Stimulated activated naive B cell treated with anti-CD40 and anti-IgM and Interleukin-4, amounts not matched to agents 10 μg/mL and 1 μg/mL and 100 μg/mL, for 72 hours (primary cell): ENCODE results near the gene RFX3.

ENCODE experiments used
- ATAC-seq, 2 donors: fragments of 150-1000 bp; cut with Tn5 transposase; replicated peaks; 2 replicates each; pipeline ENCODE4 v1.10.0; 2021; ENCODE audit warnings: moderate library complexity in 1 of 2
- DNase-seq: peaks from one replicate; pipeline ENCODE4 v3.0.0; 2021
- H3K27ac Mint-ChIP-seq: one replicate; pipeline ENCODE4 v1.8.0; 2022; ENCODE audit warnings: mild to moderate bottlenecking, mixed read lengths
- H3K27me3 Mint-ChIP-seq, 2 donors: one replicate each; pipeline ENCODE4 v1.8.0; 2022; ENCODE audit warnings: mixed read lengths in 2 of 2
- H3K36me3 Mint-ChIP-seq, 2 donors: one replicate each; pipeline ENCODE4 v1.8.0; 2022; ENCODE audit warnings: mixed read lengths in 2 of 2, mild to moderate bottlenecking in 1 of 2
- H3K4me1 Mint-ChIP-seq, 2 donors: one replicate each; pipeline ENCODE4 v1.8.0; 2022; ENCODE audit warnings: mixed read lengths in 2 of 2, mild to moderate bottlenecking in 1 of 2
- H3K4me3 Mint-ChIP-seq, 2 donors: one replicate each; pipeline ENCODE4 v1.8.0; 2022; ENCODE audit warnings: mild to moderate bottlenecking in 2 of 2, mixed read lengths in 2 of 2, moderate library complexity in 1 of 2
- H3K9me3 Mint-ChIP-seq, 2 donors: one replicate each; pipeline ENCODE4 v1.8.0; 2022; ENCODE audit warnings: mixed read lengths in 2 of 2, mild to moderate bottlenecking in 1 of 2

The RFX3 gene

DNA sequence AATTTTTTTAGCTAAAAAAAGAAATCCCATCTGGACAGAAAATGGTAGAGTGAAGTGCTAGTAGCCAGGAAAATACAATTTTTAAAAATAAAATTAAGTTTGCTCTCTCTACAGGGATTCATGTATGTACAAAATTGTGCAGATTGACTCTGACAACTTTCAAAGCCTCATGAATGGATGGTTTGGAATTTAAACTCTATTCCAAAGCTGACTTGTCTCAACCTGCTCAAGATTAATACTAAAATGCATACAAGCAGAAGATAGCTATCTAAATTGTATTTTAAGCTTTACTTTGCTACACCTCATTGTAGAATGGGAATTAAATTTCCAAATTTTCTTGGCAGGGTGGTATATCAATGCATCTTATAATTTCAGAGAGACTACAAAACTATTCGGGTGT, 257.6 kb downstream of the RFX3 start:
- H3K36me3 Mint-ChIP-seq, result peaks cover 23 to 34% of the 10 kb centered on the region in 2 donors

GRCh38 chr9:3263698-3264097, 262.1 kb downstream of the RFX3 start:
- ATAC-seq (no peak), DNase-seq (no peak)
- Mint-ChIP-seq H3K36me3 (peaks cover 10 to 22% of the 10 kb centered on the region in 2 donors), H3K27ac (no peak overlapping the region), H3K27me3 (no peaks in the 10 kb centered on the region), H3K9me3 (no peaks in the 10 kb centered on the region), H3K4me3 (no peak overlapping the region), H3K4me1 (peaks cover 0 to 8% of the 10 kb centered on the region in 2 donors)

More for the DNA sequence above, 257.6 kb downstream of the RFX3 start:
- H3K27me3 Mint-ChIP-seq, result no peaks in the 10 kb centered on the region
- no peaks in the 10 kb centered on the region for H3K9me3 Mint-ChIP-seq
- H3K4me1 Mint-ChIP-seq, result peaks cover 1 to 6% of the 10 kb centered on the region in 2 donors
- no peak overlapping the region for H3K27ac Mint-ChIP-seq
- H3K4me3 Mint-ChIP-seq, result no peak overlapping the region
- DNase-seq, result no peak
- ATAC-seq, result no peak

- Mint-ChIP-seq H3K4me3 (no peak overlapping the region), H3K27ac (no peak overlapping the region), H3K9me3 (no peaks in the 10 kb centered on the region), H3K27me3 (no peaks in the 10 kb centered on the region), H3K4me1 (peaks cover 0 to 8% of the 10 kb centered on the region in 2 donors), H3K36me3 (peaks cover 10 to 22% of the 10 kb centered on the region in 2 donors)
- DNase-seq, result no peak
- ATAC-seq, result peak; percentile 23 to 38
Observed at GRCh38 chr9:3262826-3263529, 262.8 kb downstream of the RFX3 start.

- DNase-seq, result no peak
- Mint-ChIP-seq H3K36me3 (peaks cover 14 to 23% of the 10 kb centered on the region in 2 donors), H3K27ac (no peak overlapping the region)
Observed at GRCh38 chr9:3261484-3261883, 264.3 kb downstream of the RFX3 start.

GRCh38 chr9:3256571-3257330, 269.1 kb downstream of the RFX3 start:
- peaks cover 20 to 41% of the 10 kb centered on the region in 2 donors for H3K36me3 Mint-ChIP-seq

More at GRCh38 chr9:3261484-3261883, 264.3 kb downstream of the RFX3 start:
- H3K9me3 Mint-ChIP-seq, result no peaks in the 10 kb centered on the region
- H3K4me1 Mint-ChIP-seq, result peaks cover 0 to 8% of the 10 kb centered on the region in 2 donors
- no peak for ATAC-seq
- no peak overlapping the region for H3K4me3 Mint-ChIP-seq
- no peaks in the 10 kb centered on the region for H3K27me3 Mint-ChIP-seq

DNA sequence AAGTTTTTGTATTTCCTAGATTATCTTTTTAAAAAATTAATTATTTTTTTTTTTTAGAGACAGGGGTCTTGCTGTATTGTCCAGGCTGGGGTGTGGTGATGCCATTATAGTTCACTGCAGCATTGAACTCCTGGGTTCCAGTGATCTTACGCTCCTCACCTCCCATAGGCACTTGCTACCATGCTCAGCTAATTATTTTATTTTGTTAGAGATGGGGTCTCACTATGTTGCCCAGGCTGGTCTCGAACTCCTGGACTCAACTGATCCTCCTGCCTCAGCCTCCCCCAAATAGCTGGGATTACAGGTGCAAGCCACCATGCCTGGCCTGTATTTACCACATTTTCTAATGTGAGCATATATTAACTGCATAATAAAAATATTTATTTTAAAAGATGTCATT, 274.5 kb downstream of the RFX3 start:
- Mint-ChIP-seq H3K4me3 (no peak overlapping the region), H3K36me3 (peaks cover 19 to 36% of the 10 kb centered on the region in 2 donors), H3K27ac (no peak overlapping the region), H3K27me3 (no peaks in the 10 kb centered on the region), H3K9me3 (no peaks in the 10 kb centered on the region), H3K4me1 (no peaks in the 10 kb centered on the region)
- ATAC-seq (no peak), DNase-seq (no peak)

More at GRCh38 chr9:3256571-3257330, 269.1 kb downstream of the RFX3 start:
- Mint-ChIP-seq H3K27ac (no peak overlapping the region), H3K4me3 (no peak overlapping the region), H3K9me3 (no peaks in the 10 kb centered on the region), H3K27me3 (no peaks in the 10 kb centered on the region), H3K4me1 (no peaks in the 10 kb centered on the region)
- ATAC-seq (no peak), DNase-seq (no peak)

- no peak for ATAC-seq
Observed at GRCh38 chr9:3250741-3251140, 275.1 kb downstream of the RFX3 start.

DNA sequence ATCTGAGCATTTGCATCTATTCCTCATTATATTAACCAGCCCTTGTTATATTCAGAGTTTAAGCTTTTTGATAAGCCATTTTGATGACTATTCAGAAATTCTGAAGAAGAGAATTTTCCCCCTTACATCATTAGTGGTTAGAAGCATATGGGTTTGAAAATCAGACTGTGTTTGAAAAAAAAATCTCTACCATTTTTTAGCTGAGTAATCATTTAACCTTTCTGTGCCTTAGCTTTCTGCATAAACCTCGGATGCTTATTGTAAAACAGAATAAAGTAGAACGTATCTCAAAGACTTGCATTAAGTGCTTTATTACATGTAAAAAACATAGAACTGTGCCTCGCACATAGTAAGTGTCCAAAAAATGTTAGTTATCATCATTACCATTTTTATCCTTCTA, 278.6 kb downstream of the RFX3 start:
- Mint-ChIP-seq H3K9me3 (no peaks in the 10 kb centered on the region), H3K36me3 (peaks cover 18 to 21% of the 10 kb centered on the region in 2 donors), H3K4me1 (peaks cover 6 to 10% of the 10 kb centered on the region in 2 donors), H3K4me3 (no peak overlapping the region), H3K27ac (no peak overlapping the region), H3K27me3 (no peaks in the 10 kb centered on the region)
- no peak for DNase-seq
- no peak for ATAC-seq

More at GRCh38 chr9:3250741-3251140, 275.1 kb downstream of the RFX3 start:
- Mint-ChIP-seq H3K36me3 (peaks cover 19 to 37% of the 10 kb centered on the region in 2 donors), H3K4me3 (no peak overlapping the region), H3K27ac (no peak overlapping the region), H3K4me1 (peaks cover 0 to 1% of the 10 kb centered on the region in 2 donors), H3K27me3 (no peaks in the 10 kb centered on the region), H3K9me3 (no peaks in the 10 kb centered on the region)
- DNase-seq, result no peak

GRCh38 chr9:3246241-3246640, 279.6 kb downstream of the RFX3 start:
- ATAC-seq, result no peak
- H3K9me3 Mint-ChIP-seq, result no peaks in the 10 kb centered on the region
- H3K27me3 Mint-ChIP-seq, result no peaks in the 10 kb centered on the region
- H3K36me3 Mint-ChIP-seq, result peaks cover 12 to 16% of the 10 kb centered on the region in 2 donors
- H3K4me1 Mint-ChIP-seq, result peaks cover 6 to 10% of the 10 kb centered on the region in 2 donors
- no peak overlapping the region for H3K27ac Mint-ChIP-seq
- DNase-seq, result no peak
- H3K4me3 Mint-ChIP-seq, result no peak overlapping the region

GRCh38 chr9:3244963-3245653, 280.7 kb downstream of the RFX3 start:
- no peak overlapping the region for H3K27ac Mint-ChIP-seq
- H3K4me1 Mint-ChIP-seq, result peaks cover 6 to 10% of the 10 kb centered on the region in 2 donors
- no peak overlapping the region for H3K4me3 Mint-ChIP-seq
- peaks cover 12 to 16% of the 10 kb centered on the region in 2 donors for H3K36me3 Mint-ChIP-seq
- H3K27me3 Mint-ChIP-seq, result no peaks in the 10 kb centered on the region
- ATAC-seq (peak; percentile 68 to 72), DNase-seq (no peak)
- H3K9me3 Mint-ChIP-seq, result no peaks in the 10 kb centered on the region

- H3K36me3 Mint-ChIP-seq, result peaks cover 12 to 16% of the 10 kb centered on the region in 2 donors
- no peaks in the 10 kb centered on the region for H3K27me3 Mint-ChIP-seq
- no peak overlapping the region for H3K27ac Mint-ChIP-seq
- no peak overlapping the region for H3K4me3 Mint-ChIP-seq
- H3K4me1 Mint-ChIP-seq, result peaks cover 6 to 10% of the 10 kb centered on the region in 2 donors
- ATAC-seq, result no peak
- no peak for DNase-seq
- H3K9me3 Mint-ChIP-seq, result no peaks in the 10 kb centered on the region
Observed at GRCh38 chr9:3243683-3244082, 282.1 kb downstream of the RFX3 start.

DNA sequence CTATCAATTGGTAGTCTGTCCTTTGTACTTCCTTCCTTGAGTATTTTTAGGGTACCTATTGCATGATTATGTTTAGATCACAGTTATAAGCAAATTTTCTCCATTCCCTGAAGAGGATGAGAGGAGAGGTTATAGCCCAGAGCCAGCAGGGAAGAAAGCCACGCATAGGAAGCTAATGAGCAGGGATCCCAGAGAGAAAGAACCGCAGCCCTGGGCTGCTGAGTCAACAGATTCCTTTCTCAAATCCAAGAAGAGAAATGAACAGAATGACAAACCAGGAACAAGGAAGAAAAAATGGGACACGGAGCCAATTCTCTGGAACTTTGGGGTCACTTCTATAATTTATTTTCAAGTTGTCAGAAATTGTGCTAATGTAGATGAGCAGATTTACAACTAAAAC, 284.5 kb downstream of the RFX3 start:
- H3K36me3 Mint-ChIP-seq, result peaks cover 9 to 17% of the 10 kb centered on the region in 2 donors
- ATAC-seq (no peak), DNase-seq (no peak)
- no peaks in the 10 kb centered on the region for H3K27me3 Mint-ChIP-seq
- H3K4me1 Mint-ChIP-seq, result peaks cover 6 to 10% of the 10 kb centered on the region in 2 donors
- no peak overlapping the region for H3K4me3 Mint-ChIP-seq
- no peaks in the 10 kb centered on the region for H3K9me3 Mint-ChIP-seq
- H3K27ac Mint-ChIP-seq, result peak overlapping the region; percentile 5

GRCh38 chr9:3240656-3241268, 285.0 kb downstream of the RFX3 start:
- Mint-ChIP-seq H3K4me3 (no peak overlapping the region), H3K27me3 (no peaks in the 10 kb centered on the region), H3K4me1 (peaks cover 6 to 9% of the 10 kb centered on the region in 2 donors), H3K9me3 (no peaks in the 10 kb centered on the region), H3K27ac (no peak overlapping the region), H3K36me3 (peaks cover 9 to 19% of the 10 kb centered on the region in 2 donors)
- peak; percentile 43 for DNase-seq
- peak; percentile 96 to 99 for ATAC-seq

DNA sequence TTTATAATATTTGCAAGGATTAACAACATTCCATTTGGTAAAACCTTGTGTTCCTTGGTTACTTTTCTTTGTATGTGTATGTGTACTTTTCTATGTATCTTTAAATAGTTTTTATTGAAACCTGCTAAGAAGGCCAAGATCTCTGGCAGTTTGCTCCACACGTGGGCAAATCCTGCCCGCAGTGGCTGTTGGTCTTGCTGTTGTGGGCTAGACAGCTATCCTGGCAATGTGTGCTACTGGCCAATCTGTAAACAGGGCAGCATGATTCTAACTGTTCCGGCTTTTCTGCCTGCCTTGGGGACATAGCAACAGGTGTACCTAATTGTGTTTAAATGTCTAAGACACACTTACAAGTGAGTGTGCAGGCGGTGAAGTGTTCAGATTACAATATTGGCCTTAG, 286.6 kb downstream of the RFX3 start:
- no peak for ATAC-seq
- DNase-seq, result no peak
- Mint-ChIP-seq H3K4me1 (no peaks in the 10 kb centered on the region), H3K9me3 (no peaks in the 10 kb centered on the region), H3K27me3 (no peaks in the 10 kb centered on the region), H3K4me3 (no peak overlapping the region), H3K36me3 (peaks cover 7 to 16% of the 10 kb centered on the region in 2 donors), H3K27ac (no peak overlapping the region)
